Fibroblast of lung (primary cell): Measurements from ENCODE around the gene HAT1.

ENCODE experiments used
- EZH2 ChIP-seq: IDR thresholded peaks from 2 replicates; pipeline ENCODE4 v1.5.1; 2012; ENCODE audit warnings: low read length, control low read depth, mild to moderate bottlenecking; ENCODE audit errors: missing control alignments
- TF ChIP-seq, protein P1 (sequence below), 2 donors: IDR thresholded peaks in 1 of 2; conservative IDR thresholded peaks in 1 of 2; 1 replicate in 1 of 2; 2 replicates in 1 of 2; pipeline ENCODE4 v1.5.1; 2011 to 2012; ENCODE audit warnings: low read length in 2 of 2, control low read depth in 1 of 2, inconsistent platforms in 1 of 2, low read depth in 1 of 2, mild to moderate bottlenecking in 1 of 2

DNA sequence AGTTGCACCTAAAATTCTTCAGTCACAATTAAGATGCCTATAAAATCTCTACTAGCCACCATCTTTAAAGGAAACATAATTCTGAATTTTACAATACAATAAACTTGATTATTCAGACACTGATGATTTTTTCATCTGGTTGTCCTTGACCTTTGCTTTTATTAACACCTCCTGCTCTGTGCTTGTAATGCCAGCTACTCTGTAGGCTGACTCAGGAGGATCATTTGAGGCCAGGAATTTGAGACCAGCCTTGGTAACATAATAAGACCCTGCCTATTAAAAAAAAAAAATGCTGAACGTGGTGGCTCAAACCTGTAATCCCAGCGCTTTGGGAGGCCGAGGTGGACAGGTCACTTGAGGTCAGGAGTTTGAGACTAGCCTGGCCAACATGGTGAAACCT is 38.3 kb downstream of the HAT1 start:
- TF ChIP-seq, protein P1, sequence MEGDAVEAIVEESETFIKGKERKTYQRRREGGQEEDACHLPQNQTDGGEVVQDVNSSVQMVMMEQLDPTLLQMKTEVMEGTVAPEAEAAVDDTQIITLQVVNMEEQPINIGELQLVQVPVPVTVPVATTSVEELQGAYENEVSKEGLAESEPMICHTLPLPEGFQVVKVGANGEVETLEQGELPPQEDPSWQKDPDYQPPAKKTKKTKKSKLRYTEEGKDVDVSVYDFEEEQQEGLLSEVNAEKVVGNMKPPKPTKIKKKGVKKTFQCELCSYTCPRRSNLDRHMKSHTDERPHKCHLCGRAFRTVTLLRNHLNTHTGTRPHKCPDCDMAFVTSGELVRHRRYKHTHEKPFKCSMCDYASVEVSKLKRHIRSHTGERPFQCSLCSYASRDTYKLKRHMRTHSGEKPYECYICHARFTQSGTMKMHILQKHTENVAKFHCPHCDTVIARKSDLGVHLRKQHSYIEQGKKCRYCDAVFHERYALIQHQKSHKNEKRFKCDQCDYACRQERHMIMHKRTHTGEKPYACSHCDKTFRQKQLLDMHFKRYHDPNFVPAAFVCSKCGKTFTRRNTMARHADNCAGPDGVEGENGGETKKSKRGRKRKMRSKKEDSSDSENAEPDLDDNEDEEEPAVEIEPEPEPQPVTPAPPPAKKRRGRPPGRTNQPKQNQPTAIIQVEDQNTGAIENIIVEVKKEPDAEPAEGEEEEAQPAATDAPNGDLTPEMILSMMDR (conservative IDR thresholded peaks at IDR 0.05 in 1 of 2, IDR thresholded peaks at IDR 0.05 in 1 of 2; ENCODE audit: low read depth in 1 of 2, low read length in 2 of 2), result no peak
- no peak for TF ChIP-seq EZH2
